ENCODE measurements around the gene FAM114A2.

FAM114A2 gene

GRCh38 chr5:154049636-154050035 is 10.9 kb upstream of the FAM114A2 start:
- peak; percentile 89 for TF ChIP-seq ATF2 (tag by site-specific recombination; IDR thresholded peaks at IDR 0.05; ENCODE audit: low read depth)
- TF ChIP-seq KLF16 (tag by site-specific recombination; IDR thresholded peaks at IDR 0.05): no peak
- no peak for TF ChIP-seq GLI4 (tag by site-specific recombination; IDR thresholded peaks at IDR 0.05)
- no peak for TF ChIP-seq ZSCAN16 (tag by site-specific recombination; IDR thresholded peaks at IDR 0.05)
- TF ChIP-seq ZNF138 (tag by site-specific recombination; IDR thresholded peaks at IDR 0.05; ENCODE audit: borderline replicate concordance): no peak
- TF ChIP-seq ZNF623 (tag by site-specific recombination; IDR thresholded peaks at IDR 0.05): no peak
- TF ChIP-seq IKZF3 (tag by site-specific recombination; IDR thresholded peaks at IDR 0.05): no peak
- no peak for TF ChIP-seq HOXC10 (CRISPR knock-in tag; IDR thresholded peaks at IDR 0.05)
- no peak for TF ChIP-seq ZNF837 (tag by site-specific recombination; IDR thresholded peaks at IDR 0.05)
- no peak for TF ChIP-seq ZNF366 (tag by site-specific recombination; conservative IDR thresholded peaks at IDR 0.05)
- TF ChIP-seq ZNF629 (tag by site-specific recombination; IDR thresholded peaks at IDR 0.05): 0 out of 2 replicates have a peak, but pooled peaks have one; percentile 10
- POLR2A ChIA-PET: interaction anchor here (2.8 kb wide), 1 partner anchor 11 kb away, joined by 16 read pairs; the partner anchor contains the start of genes FAM114A2 and MFAP3
- CTCF ChIA-PET: interaction anchor here (0.6 to 1.1 kb wide), 5 partner anchors 11 to 893 kb away, joined by 3 to 5 read pairs (median 3); no protein-coding TSS in a partner anchor
- H3K27ac ChIP-seq (ENCODE audit: extremely low read depth, low read depth, low read length): no peak overlapping the region
- peaks cover 0 to 36% of the 10 kb centered on the region in 2 experiments; a peak in 2 of 3 replicates for H3K36me3 ChIP-seq (ENCODE audit: control insufficient read depth in 2 of 2, insufficient read depth in 1 of 2, low read length in 2 of 2)
- no peak overlapping the region for H3K4me3 ChIP-seq (ENCODE audit: low read depth, low read length)
- peaks cover 5% of the 10 kb centered on the region; the same call in 1 of the 2 replicates for H3K4me1 ChIP-seq (ENCODE audit: control insufficient read depth, insufficient read depth, low read length)
- H3K9me3 ChIP-seq (ENCODE audit: control insufficient read depth, insufficient read depth, low read depth, low read length): no peaks in the 10 kb centered on the region

- TF ChIP-seq KLF10 (tag by site-specific recombination; IDR thresholded peaks at IDR 0.05) (no peak), ZXDB (tag by site-specific recombination; IDR thresholded peaks at IDR 0.05) (no peak), ZNF292 (tag by site-specific recombination; IDR thresholded peaks at IDR 0.05; ENCODE audit: borderline replicate concordance, low read depth) (no peak), ZNF175 (tag by site-specific recombination; IDR thresholded peaks at IDR 0.05) (no peak), ZNF155 (tag by site-specific recombination; IDR thresholded peaks at IDR 0.05) (no peak), ZNF366 (tag by site-specific recombination; conservative IDR thresholded peaks at IDR 0.05) (no peak), ZIC2 (tag by site-specific recombination; IDR thresholded peaks at IDR 0.05) (no peak), ZNF629 (tag by site-specific recombination; IDR thresholded peaks at IDR 0.05) (no peak), ZNF585B (tag by site-specific recombination; IDR thresholded peaks at IDR 0.05) (no peak), PRDM6 (tag by site-specific recombination; IDR thresholded peaks at IDR 0.05) (no peak), ZNF692 (tag by site-specific recombination; IDR thresholded peaks at IDR 0.05) (no peak), ZBTB1 (tag by site-specific recombination; IDR thresholded peaks at IDR 0.05) (no peak), ZNF280C (tag by site-specific recombination; IDR thresholded peaks at IDR 0.05) (no peak), ZFP37 (tag by site-specific recombination; IDR thresholded peaks at IDR 0.05) (no peak)
- Histone ChIP-seq H3K9me3 (ENCODE audit: control insufficient read depth, insufficient read depth, low read depth, low read length) (no peaks in the 10 kb centered on the region), H3K4me3 (ENCODE audit: low read depth, low read length) (no peak overlapping the region), H3K27ac (ENCODE audit: extremely low read depth, low read depth, low read length) (no peak overlapping the region), H3K36me3 (ENCODE audit: control insufficient read depth in 2 of 2, insufficient read depth in 1 of 2, low read length in 2 of 2) (peaks cover 0 to 34% of the 10 kb centered on the region in 2 experiments; a peak in 2 of 3 replicates), H3K4me1 (ENCODE audit: control insufficient read depth, insufficient read depth, low read length) (peaks cover 5% of the 10 kb centered on the region; the same call in 1 of the 2 replicates)
- POLR2A ChIA-PET: interaction anchor here (2.8 kb wide), 1 partner anchor 9 kb away, joined by 16 read pairs; the partner anchor contains the start of genes FAM114A2 and MFAP3
- CTCF ChIA-PET: no interaction called here
Measured at GRCh38 chr5:154047324-154047723, 8.6 kb upstream of the FAM114A2 start.
